HG03571 (cell line): ENCODE measurements around the gene CLPX.
"Not testable (repeated sequence)": the region's sequence is repeated elsewhere in the genome, so short reads cannot be mapped to it uniquely, and the experiment has no call there.

Source experiments
- ATAC-seq: cut with Tn5 transposase; IDR thresholded peaks from one replicate; pipeline ENCODE4 v1.9.1; 2021; ENCODE audit not compliant: unreplicated experiment

Gene CLPX

DNA sequence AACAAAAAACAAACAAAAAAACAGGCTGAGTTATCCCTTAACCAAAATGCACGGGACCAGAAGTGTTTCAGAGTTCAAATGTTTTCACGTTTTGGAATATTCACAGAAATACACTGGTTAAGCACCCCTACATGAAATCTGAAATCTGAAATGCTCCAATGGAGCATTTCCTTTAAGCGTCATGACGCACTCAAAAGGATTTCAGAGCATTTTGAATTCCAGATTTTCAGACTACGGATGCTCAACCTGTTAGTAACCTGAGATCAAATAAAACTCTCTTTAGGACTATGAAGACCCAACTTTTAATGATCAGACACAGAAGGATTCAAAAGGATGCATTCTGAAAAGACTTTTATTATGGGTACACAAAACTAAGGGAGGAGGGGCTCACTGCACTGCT is 9.6 kb downstream of the CLPX start:
- no peak for ATAC-seq

DNA sequence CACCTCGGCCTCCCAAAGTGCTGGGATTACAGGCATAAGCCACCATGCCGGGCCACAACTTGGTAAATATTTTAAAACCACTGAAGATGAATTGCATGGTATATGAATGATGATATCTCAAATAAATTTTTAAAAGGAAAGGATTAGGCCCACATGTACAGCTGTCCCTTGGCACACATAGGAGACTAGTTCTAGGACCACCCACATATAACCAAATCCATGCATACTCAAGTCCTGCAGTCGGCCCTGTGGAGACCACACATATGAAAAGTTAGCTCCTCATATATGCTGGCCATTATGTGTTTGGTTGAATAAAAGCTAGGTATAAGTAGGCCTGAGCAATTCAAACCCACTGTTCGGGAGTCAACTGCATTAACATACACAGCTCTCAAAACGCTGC is 10.6 kb downstream of the CLPX start:
- ATAC-seq: no peak

DNA sequence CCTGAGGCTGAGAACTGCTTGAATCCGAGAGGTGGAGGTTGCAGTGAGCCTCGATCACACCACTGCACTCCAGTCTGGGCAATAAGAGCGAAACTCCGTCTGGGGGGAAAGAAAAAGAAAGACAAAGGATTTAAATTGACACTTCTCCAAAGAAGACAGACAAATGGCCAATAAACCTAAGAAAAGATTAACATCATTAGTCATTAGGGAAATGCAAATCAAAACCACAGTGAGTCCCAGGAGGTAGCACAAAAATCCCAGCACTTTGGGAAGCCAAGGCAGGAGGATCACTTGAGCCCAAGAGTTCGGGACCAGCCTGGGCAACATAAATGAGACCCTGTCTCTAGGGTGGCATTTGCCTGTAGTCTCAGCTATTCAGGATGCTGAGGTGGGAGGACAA is 12.6 kb downstream of the CLPX start:
- no peak for ATAC-seq

DNA sequence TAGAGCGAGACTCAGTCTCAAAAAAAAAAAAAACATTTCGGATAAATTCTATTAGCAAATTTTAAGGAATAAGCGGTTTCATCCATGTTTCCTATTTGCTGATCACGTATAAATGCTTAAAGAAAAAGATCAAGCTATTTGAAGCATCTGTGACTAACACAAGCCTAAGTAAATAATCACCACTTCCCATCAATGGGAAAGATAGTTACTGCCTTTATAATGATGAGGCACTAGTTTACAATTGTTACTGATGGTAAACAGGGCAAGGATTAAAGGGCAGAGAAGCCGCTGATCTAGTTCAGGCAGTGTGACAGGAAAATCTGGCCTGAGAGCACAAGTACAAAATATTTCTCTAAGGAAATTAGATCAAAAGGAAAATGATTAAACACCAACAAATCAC is 13.7 kb downstream of the CLPX start:
- no peak for ATAC-seq

- no peak for ATAC-seq
Measured at GRCh38 chr15:65165875-65166274, 19.3 kb downstream of the CLPX start.

DNA sequence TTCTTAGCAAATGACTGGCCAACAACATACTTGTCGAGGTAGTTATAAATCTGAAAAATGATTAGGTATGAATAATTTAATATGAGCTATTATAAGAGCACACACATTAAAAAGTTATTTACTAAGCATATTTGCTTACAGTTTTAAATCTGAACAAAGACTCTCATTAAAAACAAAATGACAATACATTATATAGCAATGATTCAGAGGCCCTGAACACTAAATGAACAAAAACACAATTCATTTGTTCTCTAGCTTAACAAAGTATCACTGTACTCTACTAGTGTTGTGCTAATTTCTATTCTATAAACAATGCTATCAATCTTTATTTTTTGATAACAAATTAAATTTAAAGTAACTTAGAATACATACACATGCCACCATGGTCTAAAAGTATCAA is 21.0 kb downstream of the CLPX start:
- no peak for ATAC-seq

DNA sequence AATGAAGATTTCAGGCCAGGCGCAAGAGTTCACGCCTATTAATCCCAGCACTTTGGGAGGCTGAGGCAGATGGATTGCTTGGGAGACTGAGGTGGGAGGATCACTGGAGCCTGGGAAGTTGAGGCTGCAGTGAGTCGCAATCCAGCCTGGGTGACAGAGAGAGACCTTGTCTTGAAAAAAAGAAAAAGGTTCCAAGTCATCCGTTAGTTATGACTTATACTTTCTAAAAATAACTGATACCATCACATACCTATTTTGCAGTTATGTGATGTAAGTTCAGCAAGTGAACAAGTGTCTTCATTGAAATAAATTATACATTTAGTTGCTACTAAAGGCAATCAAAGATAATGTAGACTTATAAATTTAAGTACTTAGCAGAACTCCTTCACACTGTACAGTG is 22.1 kb downstream of the CLPX start:
- no peak for ATAC-seq

- no peak for ATAC-seq
Measured at GRCh38 chr15:65156692-65157091, 28.4 kb downstream of the CLPX start.

DNA sequence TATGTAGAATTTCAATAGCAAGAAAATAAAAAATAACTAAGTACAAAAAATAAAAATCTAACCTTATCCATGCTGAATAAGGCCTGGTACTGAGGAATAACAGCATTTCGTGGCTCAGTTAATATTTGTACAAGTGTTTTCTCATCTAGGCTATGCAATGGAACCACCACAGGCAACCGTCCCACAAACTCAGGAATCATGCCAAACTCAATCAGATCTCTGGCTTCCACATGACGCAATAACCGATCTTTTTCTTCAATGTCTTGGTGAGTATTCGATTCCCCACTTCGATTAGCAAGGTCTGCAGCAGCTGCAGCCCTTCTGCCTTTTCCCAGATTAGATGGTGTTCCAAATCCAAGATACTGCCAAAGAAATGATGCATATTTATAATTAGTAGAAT is 30.4 kb downstream of the CLPX start:
- ATAC-seq: no peak

DNA sequence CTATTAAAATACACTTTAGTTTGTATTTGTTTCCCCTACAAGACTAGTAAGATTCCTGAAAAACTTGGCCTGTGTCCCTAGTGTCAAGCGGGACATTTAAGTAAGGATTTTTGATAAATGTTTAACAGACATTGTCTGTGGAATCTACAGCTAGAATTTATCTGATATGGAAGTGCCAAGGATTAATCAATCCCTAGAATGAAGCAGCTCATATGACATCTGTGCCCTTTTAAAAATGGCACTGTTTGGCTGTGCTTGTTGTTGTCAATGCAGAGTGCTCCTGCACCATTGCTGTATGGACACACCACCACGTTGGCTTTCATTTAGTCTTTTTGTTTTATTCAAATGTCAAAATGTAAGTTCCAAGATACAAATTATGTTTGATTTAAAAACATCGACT is 37.2 kb downstream of the CLPX start:
- no peak for ATAC-seq

DNA sequence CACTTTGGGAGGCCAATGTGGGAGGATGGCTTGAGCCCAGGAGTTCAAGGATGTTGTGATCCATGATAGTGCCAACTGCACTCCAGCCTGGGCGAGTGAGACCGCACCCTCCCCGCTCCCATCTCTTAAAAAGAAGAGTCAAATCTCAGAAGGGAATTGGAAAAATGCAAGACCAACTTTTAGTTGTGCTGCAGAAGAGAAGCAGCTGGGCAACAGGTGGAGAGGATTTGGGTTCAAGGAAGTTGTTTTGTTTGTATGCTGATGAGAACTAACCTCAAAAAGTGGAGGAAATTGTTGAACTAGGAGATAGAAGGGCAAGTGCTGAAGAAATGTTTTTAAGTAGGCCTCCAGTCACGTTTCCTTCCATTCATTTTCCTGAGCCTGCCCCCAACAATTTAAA is 38.7 kb downstream of the CLPX start:
- no peak for ATAC-seq

- ATAC-seq: not testable (repeated sequence)
Measured at GRCh38 chr15:65138631-65139030, 46.5 kb downstream of the CLPX start.

- not testable (repeated sequence) for ATAC-seq
Measured at GRCh38 chr15:65137893-65138292, 47.2 kb downstream of the CLPX start.

DNA sequence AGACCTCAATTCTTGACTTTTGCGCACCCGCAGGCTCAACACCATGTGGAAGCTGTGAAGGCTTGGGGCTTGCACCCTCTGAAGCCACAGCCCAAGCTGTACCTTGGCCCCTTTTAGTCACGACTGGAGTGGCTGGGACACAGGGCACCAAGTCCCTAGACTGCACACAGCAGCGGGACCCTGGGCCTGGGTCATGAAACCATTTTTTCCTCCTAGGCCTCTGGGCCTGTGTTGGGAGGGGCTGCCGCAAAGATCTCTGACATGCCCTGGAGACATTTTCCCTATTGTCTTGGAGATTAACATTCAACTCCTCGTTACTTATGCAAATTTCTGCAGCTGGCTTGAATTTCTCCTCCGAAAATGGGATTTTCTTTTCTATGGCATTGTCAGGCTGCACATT is 48.1 kb downstream of the CLPX start:
- ATAC-seq: not testable (repeated sequence)

DNA sequence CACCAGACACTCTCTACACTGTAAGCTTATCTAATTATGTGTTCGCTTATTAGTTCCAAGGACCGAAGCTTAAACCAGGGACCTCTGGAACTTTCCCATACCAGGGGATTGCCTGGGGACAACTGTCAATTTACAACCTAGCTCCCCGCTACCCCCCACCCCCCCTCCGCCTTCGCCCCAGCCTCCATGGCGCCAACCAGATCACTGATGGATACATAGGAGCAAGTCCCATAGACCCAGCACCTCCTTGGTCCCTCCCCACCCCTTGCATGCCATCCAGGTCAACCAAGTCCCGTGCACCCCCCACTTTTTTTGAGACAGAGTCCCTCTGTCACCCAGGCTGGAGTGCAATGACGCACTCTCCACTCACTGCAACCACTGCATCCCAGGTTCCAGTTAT is 50.6 kb downstream of the CLPX start:
- no peak for ATAC-seq

DNA sequence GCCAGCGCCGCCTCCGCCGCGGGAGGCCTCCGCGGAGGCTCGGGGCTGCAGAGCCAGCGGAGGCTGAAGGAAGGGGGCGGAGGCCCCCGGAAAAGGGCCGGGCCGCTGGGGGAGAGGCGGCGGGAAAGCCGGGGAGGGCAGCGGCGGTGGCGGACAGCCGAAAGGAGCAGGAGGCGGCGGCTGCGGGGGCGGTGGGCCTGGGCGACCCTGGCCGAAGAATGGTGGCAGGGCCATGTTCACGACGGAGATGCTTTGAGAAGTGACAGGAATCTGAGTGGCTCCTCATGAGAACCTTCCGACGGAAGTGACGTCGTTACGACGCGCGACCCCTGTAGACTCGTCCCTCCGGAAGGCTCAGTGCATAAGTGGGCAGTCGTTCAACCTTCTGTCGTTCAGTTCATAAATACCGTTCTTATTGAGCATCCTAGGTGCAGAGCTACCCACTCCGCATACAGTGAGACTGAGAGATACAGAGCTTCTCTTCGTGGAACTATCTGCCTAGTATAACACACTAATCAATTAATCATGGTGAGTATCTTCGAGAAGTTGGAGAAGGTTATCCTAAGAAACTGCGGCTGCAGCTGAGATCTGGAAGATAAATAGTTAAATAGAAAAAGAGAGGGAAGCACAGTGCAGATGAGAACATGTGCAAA is 51.5 kb downstream of the CLPX start, which contains the start of gene PDCD7:
PDCD7 (minus strand) TSS at position 261 of the 653 bp plus-strand sequence; CDS start at position 234, 27 bp downstream.
- peak; percentile 86 for ATAC-seq

DNA sequence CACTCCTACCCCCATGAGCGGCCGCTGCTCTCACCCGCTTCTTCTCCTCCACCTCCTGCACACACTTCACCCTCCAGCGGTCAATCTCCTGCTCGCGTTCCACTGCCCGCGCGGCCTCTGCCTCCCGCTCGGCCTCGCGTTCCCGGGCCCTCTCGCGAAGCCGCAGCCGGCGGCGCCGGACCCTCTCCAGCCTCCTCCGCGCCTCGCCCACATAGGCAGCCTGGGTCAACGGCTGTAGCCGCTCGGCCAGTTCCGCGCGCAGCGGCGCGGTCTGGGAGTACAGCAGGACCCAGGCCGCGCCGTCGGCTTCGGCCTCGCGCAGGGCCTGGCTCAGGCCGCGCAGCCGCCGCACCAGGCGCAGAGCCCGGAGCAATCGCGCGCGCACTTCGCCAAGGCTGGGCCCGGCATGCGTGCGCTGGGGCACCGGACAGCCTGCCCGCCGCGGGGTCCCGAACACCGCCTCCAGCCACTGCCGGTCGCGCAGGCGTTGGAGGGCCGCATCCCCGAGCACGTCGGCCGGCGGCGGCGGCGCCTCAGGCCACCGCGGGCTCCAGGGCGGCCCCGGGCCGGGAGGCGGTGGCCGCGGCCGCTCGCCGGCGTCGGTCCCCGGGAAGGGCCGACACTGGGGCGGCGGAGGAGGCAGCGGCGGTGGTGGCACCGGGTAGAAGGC is 52.1 kb downstream of the CLPX start:
- ATAC-seq: peak; percentile 39

- no peak for ATAC-seq
Measured at GRCh38 chr15:65130941-65131340, 54.2 kb downstream of the CLPX start.

DNA sequence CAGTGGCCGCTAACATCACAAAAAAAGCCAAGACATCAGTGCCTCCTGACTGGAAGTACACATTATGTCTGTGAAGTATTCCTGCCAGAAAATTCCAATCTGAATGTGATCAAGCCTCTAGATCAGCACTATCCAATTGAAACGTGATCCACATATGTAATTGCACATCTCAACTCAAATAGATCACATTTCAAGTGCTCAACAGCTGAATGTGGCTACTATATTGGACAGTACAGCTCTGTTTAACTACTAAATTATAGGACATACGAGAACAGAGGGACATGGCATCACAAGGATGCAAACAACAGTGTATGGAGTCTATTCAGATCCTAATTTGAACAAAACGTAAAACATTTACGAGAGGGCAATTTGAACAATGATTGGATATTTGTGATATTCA is 69.6 kb downstream of the CLPX start:
- no peak for ATAC-seq

DNA sequence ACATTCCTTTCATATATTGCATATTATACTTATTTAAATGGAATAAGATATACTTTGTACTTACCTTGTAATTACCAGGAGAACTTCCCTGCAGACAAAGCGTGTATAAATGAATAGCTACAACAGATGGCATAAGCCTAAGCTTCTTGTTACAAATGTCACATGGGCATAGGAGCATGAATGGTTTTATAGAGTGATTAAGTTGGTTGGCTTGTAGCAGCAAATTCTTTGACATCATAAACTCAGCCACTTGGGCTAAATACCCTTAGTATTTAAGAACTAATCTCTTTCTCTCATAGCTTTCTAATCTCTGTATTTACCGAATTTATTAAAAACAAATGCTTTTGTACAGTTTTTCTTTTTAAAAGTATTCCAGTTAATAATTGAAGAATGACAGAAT is 70.1 kb downstream of the CLPX start, which contains the start of gene UBAP1L:
UBAP1L (minus strand) TSS at position 115 of the 400 bp plus-strand sequence. CDS start 8,985 bp downstream, outside the sequence.
- ATAC-seq: no peak

DNA sequence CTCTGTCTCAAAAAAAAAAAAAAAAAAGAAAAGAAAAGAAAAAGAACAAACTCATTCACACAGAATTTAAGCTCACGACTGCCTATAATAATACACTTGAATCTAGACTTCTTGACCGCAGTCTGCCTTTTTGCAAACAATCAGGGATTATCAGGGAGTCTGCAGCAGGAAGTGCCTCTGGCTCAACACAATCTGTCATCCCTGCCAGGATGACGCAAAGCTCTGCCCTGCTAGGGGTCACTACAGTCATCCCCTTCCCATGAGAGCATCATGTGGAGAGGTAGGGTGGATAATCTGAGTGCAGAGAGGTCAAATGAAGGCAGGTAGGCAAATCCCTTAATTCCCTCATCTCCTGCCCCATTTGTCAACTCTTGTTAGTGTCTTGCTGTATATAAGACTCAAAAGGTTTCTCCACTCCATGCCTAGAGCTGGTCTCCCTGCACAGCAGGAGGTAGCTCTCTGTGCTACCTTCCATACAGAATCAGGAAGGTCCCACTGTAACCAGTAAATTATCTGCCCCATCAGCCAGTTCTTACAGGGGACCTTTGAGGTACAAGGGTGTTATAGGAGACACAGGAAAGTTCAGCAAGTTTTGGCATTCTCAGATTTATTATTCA is 74.4 kb downstream of the CLPX start:
- no peak for ATAC-seq

DNA sequence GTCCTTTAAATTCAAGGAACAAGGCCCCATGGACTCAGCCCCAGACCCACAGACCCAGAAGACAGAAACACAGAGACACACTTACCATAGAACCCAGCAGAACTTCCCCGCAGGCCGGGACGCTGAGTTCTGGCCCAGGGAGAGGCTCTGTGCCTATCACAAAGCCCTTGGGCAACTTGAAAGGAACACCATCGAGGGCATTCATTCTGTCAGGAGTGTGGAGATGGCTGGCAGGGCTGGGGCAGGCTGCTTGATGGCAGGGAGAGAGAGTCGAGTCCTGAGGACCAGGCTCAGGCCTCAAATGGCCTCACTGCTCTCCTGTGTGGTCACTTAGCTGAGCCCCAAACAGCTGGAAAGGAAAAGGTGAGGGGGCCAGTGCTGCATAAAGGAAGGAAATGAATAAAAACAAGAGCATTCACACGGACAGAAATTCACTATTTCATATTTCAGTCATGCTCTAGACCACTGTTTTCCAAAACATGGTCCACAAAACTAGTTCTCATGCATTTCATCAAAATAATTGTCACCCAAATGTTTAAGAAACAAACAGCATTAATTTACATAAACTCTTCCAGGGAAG is 79.0 kb downstream of the CLPX start:
- no peak for ATAC-seq
